Hair follicle dermal papilla cell (primary cell): ENCODE measurements around the gene OCA2. TPM values are rescaled to one million over a fixed set of nuclear protein-coding genes. Genes with fewer than 3 reads are reported as not detected.

ENCODE experiments used
- total RNA-seq: library from RNA; depleted of rRNA; stranded (reverse); fragments of >200 nt; gene quantifications from 2 replicates; pipeline ENCODE4 v1.2.3, GENCODE V29; 2012

Gene OCA2
- 0.12 TPM in 1 of 2 replicates, not detected in the other for total RNA-seq

DNA sequence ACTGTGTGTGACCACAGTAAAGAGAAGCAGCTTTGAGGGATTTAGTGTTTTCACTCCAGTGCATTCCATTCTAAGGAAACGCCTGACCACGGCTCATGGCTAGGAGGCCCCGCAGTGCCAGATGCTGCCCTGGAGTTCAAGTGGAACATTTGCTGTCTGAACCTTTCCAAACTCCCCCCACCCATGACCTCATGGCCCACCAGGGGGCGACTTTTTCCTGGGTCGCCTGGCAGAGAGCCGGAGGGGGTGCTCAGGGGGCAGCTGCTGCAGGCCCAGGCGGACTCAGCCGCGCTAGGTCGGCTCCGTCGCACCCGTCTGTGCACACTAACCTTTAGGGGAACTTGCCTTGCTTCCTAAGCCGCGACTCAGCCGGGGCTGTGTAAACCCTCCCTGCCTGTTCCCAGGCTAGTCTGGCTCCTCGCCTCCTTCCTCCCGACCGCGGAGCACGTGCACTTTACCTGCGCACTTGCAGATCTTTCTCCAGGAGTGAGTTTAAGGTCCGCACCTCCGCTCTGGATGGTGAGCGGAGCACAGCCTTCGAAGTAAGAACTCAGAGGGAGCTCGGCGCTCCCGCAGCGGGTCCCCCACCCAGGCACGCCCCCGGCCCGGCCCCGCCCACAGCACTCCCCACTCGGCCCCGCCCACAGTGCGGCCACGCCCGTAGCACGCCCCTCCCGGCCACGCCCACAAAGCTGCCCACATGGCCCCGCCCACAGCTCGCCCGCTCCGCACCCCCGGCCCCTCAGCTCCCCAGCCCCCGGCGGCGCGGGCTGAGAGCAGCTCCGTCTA, at the start of gene OCA2:
OCA2 (minus strand) TSS at position 550 of the 789 bp plus-strand sequence. CDS start 17,441 bp downstream, outside the sequence.

Other genes with a start within 250 kb of the OCA2 start
- gene HERC2, start 222.9 kb upstream of the OCA2 start, total RNA-seq, result 47.8 and 55.0 TPM in 2 replicates